GM21576 (cell line): Measurements from ENCODE around the gene MRPL50.

Source experiments
- ATAC-seq: cut with Tn5 transposase; IDR thresholded peaks from one replicate; pipeline ENCODE4 v1.9.1; 2021; ENCODE audit warnings: mild to moderate bottlenecking, moderate library complexity; ENCODE audit not compliant: unreplicated experiment

Gene MRPL50

DNA sequence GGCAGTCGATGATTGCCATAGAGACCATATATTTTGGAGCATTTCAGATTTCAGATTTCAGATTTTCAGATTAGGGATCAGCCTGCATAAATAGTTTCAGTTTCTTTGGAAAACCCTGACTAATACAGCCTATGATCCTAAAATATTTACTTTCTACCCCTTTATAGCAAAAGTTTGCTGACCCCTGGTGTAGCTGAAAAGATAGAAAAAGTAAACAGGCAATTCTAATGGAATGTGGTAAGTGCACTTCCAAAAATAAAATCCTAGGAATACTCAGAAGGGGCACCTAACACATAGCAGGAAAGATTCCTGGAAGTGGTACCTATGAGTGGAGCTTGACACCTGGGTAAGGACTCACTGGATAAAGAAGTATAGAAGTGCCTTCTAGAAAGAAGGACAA lies 48.1 kb downstream of the MRPL50 start:
- ATAC-seq: no peak

- no peak for ATAC-seq
Measured at GRCh38 chr9:101342595-101342994, 55.8 kb downstream of the MRPL50 start.

DNA sequence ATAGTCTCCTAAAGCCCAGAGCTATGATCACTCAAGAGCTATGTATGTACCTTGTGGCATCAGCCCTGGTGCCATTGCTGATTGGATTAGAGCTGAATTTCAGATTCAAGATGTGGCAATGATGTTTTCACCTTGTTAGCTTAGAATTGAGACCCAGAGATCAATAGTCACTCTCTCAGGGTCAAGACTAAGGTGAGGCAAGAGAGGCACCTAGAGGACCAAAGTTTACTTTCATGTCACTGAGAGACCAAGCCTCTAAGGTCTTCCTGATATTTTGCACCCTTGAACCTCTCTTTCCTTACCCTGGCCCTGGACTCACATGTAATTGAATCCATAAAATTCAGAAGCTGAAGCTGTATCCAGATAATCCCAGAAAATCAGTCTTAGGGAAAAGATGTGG lies 56.5 kb downstream of the MRPL50 start:
- no peak for ATAC-seq
